Testis (tissue), 2 donors: ENCODE results near the gene PRR16.

Source experiments
- POLR2A ChIP-seq: fragments of 450-650 bp; IDR thresholded peaks from one replicate; pipeline ENCODE4 v1.6.1; 2017; ENCODE audit warnings: antibody characterized with exemption, mild to moderate bottlenecking, moderate library complexity
- TF ChIP-seq, protein P1 (sequence below), 3 experiments: fragments of 450-650 bp in 2 of 3; fragments of 200-600 bp in 1 of 3; sonication (generic) in 1 of 3; IDR thresholded peaks; one replicate each; pipeline ENCODE4 v1.5.1; 2016 to 2019; ENCODE audit warnings: antibody characterized with exemption in 3 of 3, mild to moderate bottlenecking in 2 of 3, moderate library complexity in 1 of 3

DNA sequence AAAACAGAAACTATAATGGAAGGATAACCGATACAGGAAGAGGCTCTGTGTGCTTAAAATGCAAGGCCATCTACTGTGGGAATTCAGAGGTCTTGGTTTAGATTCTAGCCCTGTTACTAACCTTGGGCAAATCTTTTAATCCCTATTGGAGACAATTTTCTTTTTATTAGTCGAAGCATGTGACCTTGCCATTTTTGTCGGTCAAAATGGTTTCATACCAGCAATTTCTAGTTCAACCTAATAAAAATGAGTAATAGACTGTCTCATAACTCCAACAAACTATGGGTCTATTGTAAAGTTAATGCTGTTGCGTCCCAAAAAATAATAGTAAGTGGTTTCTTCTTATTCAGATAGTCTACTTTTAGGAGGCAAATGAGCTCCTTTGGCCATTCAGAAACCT, 38.4 kb downstream of the PRR16 start:
- TF ChIP-seq, protein P1, sequence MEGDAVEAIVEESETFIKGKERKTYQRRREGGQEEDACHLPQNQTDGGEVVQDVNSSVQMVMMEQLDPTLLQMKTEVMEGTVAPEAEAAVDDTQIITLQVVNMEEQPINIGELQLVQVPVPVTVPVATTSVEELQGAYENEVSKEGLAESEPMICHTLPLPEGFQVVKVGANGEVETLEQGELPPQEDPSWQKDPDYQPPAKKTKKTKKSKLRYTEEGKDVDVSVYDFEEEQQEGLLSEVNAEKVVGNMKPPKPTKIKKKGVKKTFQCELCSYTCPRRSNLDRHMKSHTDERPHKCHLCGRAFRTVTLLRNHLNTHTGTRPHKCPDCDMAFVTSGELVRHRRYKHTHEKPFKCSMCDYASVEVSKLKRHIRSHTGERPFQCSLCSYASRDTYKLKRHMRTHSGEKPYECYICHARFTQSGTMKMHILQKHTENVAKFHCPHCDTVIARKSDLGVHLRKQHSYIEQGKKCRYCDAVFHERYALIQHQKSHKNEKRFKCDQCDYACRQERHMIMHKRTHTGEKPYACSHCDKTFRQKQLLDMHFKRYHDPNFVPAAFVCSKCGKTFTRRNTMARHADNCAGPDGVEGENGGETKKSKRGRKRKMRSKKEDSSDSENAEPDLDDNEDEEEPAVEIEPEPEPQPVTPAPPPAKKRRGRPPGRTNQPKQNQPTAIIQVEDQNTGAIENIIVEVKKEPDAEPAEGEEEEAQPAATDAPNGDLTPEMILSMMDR (IDR thresholded peaks at IDR 0.05), result no peak
- no peak for TF ChIP-seq POLR2A
